DND-41 (cell line): ENCODE data around the gene NAV3.

ENCODE experiments used
- CTCF ChIP-seq: IDR thresholded peaks from 2 replicates; pipeline ENCODE4 v1.5.1; 2012; ENCODE audit warnings: borderline replicate concordance, low read length, moderate library complexity, mild to moderate bottlenecking; ENCODE audit not compliant: poor library complexity, severe bottlenecking; ENCODE audit errors: extremely low read depth
- EZH2 ChIP-seq: IDR thresholded peaks from 3 replicates; pipeline ENCODE4 v1.6.1; 2012; ENCODE audit warnings: borderline replicate concordance, low read depth, mild to moderate bottlenecking, moderate library complexity, low read length, inconsistent platforms; ENCODE audit not compliant: severe bottlenecking

GRCh38 chr12:77946541-77947061 is 115.9 kb downstream of the NAV3 start:
- no peak for TF ChIP-seq CTCF
- no peak for TF ChIP-seq EZH2
